Breast epithelium (tissue), 4 donors: ENCODE measurements around the gene ARID5B. TPM values are rescaled to one million over a fixed set of nuclear protein-coding genes. Genes with fewer than 3 reads are reported as not detected.

Experiments
- DNase-seq, 2 donors: peaks; one replicate each; pipeline ENCODE4 v3.0.0-alpha.2; 2019; ENCODE audit warnings: low spot score in 2 of 2
- H3K27ac ChIP-seq, 2 donors: fragments of 200-600 bp; sonication (generic) in 1 of 2; one replicate each; pipeline ENCODE4 v1.5.1; 2016 to 2019; ENCODE audit warnings: mild to moderate bottlenecking in 1 of 2
- H3K27me3 ChIP-seq, 2 donors: fragments of 200-600 bp; sonication (generic) in 1 of 2; one replicate each; pipeline versions ENCODE4 v1.5.1 to v1.6.0; 2017 to 2019; ENCODE audit warnings: control low read depth in 1 of 2, mild to moderate bottlenecking in 1 of 2
- H3K36me3 ChIP-seq: fragments of 200-600 bp; one replicate; pipeline ENCODE4 v1.5.1; 2019
- H3K4me1 ChIP-seq, 2 donors: fragments of 200-600 bp; sonication (generic); one replicate each; pipeline ENCODE4 v1.5.1; 2016 to 2019; ENCODE audit warnings: control low read depth in 1 of 2
- H3K4me3 ChIP-seq, 3 donors: fragments of 200-600 bp; sonication (generic); 1 replicate in 2 of 3; 2 replicates in 1 of 3; pipeline ENCODE4 v1.5.1; 2016 to 2019; ENCODE audit warnings: mild to moderate bottlenecking in 3 of 3, moderate library complexity in 2 of 3
- H3K9me3 ChIP-seq, 2 donors: fragments of 200-600 bp; sonication (generic) in 1 of 2; one replicate each; pipeline ENCODE4 v1.5.1; 2016 to 2019; ENCODE audit warnings: control low read depth in 1 of 2
- POLR2A ChIP-seq: fragments of 450-650 bp; IDR thresholded peaks from one replicate; pipeline ENCODE4 v1.6.1; 2016; ENCODE audit warnings: antibody characterized with exemption, mild to moderate bottlenecking, moderate library complexity
- POLR2AphosphoS5 ChIP-seq, 3 donors: sonication (generic); formaldehyde crosslinking; IDR thresholded peaks; one replicate each; pipeline ENCODE4 v1.6.1; 2017; ENCODE audit warnings: antibody characterized with exemption in 3 of 3
- intact Hi-C: fragments of 100-400 bp; cut with DNase I; formaldehyde crosslinking; loops from one replicate; pipeline ENCODE4 v1.15.1; 2023; ENCODE audit warnings: low total_unique reads
- total RNA-seq, 3 donors: library from RNA; depleted of rRNA; stranded (reverse); fragments of >200 nt; gene quantifications; one replicate each; pipeline ENCODE4 v1.1.0, GENCODE V29; 2016
- TF ChIP-seq, protein P1 (sequence below), 3 donors: fragments of 450-650 bp; IDR thresholded peaks; one replicate each; pipeline ENCODE4 v1.5.1; 2016 to 2017; ENCODE audit warnings: antibody characterized with exemption in 3 of 3, mild to moderate bottlenecking in 3 of 3, moderate library complexity in 3 of 3

Gene ARID5B
- total RNA-seq, 3 donors from 2014 or later, result 89.5 to 166 (median 125) TPM

DNA sequence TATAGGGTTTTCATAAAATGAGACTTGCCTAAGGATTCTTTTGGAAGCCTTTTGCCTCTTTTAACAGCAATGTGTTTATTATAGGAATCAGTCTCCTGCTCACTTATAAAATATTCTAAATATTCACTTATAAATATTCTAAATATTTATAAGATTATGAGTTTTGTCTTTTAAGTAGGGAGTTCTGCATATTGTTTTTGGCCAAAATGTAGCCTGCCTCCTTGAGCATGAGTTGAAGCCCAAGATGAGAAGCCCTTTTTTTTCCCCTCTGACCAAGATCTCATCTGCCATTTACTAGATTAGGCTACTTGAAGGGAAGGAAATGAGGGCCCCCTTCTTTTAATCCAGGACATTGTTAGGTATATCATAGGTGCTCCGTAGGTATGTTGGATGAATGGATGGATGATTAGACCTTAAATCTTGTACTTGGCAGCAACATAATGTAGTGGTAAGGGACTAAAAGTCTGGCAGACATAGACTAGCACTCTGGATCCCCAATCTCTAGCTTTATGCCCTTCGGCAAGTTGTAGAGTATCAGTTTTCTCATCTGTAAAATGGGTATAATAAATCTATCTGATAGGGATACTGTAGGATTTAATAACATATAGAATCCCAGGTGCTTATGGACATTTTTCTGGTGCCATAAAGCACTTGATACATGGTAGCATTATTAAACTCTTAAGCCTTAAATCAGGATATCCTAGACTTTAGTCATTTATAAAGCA lies 59.1 kb downstream of the ARID5B start:
- Histone ChIP-seq H3K27ac (no peak overlapping the region), H3K4me1 (no peaks in the 10 kb centered on the region), H3K4me3 (no peak overlapping the region), H3K9me3 (no peaks in the 10 kb centered on the region), H3K27me3 (no peaks in the 10 kb centered on the region), H3K36me3 (no peaks in the 10 kb centered on the region)
- intact Hi-C loops, result no loop called here
- no peak for DNase-seq
- TF ChIP-seq, protein P1, sequence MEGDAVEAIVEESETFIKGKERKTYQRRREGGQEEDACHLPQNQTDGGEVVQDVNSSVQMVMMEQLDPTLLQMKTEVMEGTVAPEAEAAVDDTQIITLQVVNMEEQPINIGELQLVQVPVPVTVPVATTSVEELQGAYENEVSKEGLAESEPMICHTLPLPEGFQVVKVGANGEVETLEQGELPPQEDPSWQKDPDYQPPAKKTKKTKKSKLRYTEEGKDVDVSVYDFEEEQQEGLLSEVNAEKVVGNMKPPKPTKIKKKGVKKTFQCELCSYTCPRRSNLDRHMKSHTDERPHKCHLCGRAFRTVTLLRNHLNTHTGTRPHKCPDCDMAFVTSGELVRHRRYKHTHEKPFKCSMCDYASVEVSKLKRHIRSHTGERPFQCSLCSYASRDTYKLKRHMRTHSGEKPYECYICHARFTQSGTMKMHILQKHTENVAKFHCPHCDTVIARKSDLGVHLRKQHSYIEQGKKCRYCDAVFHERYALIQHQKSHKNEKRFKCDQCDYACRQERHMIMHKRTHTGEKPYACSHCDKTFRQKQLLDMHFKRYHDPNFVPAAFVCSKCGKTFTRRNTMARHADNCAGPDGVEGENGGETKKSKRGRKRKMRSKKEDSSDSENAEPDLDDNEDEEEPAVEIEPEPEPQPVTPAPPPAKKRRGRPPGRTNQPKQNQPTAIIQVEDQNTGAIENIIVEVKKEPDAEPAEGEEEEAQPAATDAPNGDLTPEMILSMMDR (IDR thresholded peaks at IDR 0.05), result no peak
- no peak for TF ChIP-seq POLR2A
- no peak for TF ChIP-seq POLR2AphosphoS5 (IDR thresholded peaks at IDR 0.05)

DNA sequence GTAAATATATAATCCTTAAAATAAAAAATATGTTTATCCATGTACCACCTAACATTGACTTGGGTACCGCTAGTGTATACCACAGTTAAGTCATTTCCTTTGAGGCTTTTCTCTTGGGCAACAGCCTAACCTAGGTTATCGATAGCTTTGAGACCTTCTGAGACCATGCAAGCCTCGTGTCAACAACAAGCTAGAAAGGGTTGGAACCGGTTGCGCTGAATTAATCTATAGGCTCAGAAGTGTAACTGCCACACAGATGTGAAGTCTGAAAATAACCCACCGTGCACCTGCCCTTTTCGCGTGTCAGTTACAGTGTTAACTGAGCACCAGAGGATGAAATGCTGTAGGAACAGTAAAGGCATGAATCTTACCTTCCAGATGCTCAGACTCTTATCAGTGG lies 59.8 kb downstream of the ARID5B start:
- H3K36me3 ChIP-seq, result no peaks in the 10 kb centered on the region
- no peak overlapping the region for H3K27ac ChIP-seq
- no peaks in the 10 kb centered on the region for H3K9me3 ChIP-seq
- no peak for DNase-seq
- intact Hi-C loops, result no loop called here
- H3K27me3 ChIP-seq, result no peaks in the 10 kb centered on the region
- no peaks in the 10 kb centered on the region for H3K4me1 ChIP-seq
- TF ChIP-seq, protein P1 (IDR thresholded peaks at IDR 0.05), result no peak
- TF ChIP-seq POLR2AphosphoS5 (IDR thresholded peaks at IDR 0.05) (no peak), POLR2A (no peak)
- H3K4me3 ChIP-seq, result no peak overlapping the region

DNA sequence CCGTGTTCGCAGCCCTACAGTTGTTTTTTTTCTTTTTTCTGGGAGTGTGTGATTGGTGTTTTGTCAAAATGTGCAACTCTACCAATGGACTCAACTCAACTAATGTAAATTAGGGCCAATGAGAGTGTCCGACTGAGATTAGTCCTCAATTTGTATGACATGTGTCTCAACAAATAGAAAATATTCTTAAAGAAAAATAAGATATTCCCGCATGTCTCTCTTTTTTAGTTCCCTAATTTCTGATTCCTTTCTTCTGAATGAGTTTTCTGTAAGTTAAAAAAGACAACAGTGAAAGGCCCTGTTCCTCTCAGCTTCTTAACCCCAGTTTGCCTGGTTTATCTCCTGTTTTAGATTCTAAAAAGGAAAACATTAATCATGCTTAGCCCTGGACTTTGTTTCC lies 61.5 kb downstream of the ARID5B start:
- Histone ChIP-seq H3K27me3 (no peaks in the 10 kb centered on the region), H3K4me3 (no peak overlapping the region), H3K36me3 (no peaks in the 10 kb centered on the region), H3K4me1 (no peaks in the 10 kb centered on the region), H3K9me3 (no peaks in the 10 kb centered on the region), H3K27ac (no peak overlapping the region)
- no peak for DNase-seq
- intact Hi-C loops, result no loop called here
- TF ChIP-seq, protein P1 (IDR thresholded peaks at IDR 0.05), result no peak
- TF ChIP-seq POLR2AphosphoS5 (IDR thresholded peaks at IDR 0.05) (no peak), POLR2A (no peak)

- no peak for DNase-seq
- Histone ChIP-seq H3K4me1 (no peaks in the 10 kb centered on the region), H3K27ac (no peak overlapping the region), H3K4me3 (no peak overlapping the region), H3K9me3 (no peaks in the 10 kb centered on the region), H3K36me3 (no peaks in the 10 kb centered on the region), H3K27me3 (no peaks in the 10 kb centered on the region)
- TF ChIP-seq POLR2AphosphoS5 (IDR thresholded peaks at IDR 0.05) (no peak), POLR2A (no peak)
- TF ChIP-seq, protein P1 (IDR thresholded peaks at IDR 0.05), result no peak
- intact Hi-C loops, result no loop called here
Measured at GRCh38 chr10:61963669-61964058, 62.2 kb downstream of the ARID5B start.

DNA sequence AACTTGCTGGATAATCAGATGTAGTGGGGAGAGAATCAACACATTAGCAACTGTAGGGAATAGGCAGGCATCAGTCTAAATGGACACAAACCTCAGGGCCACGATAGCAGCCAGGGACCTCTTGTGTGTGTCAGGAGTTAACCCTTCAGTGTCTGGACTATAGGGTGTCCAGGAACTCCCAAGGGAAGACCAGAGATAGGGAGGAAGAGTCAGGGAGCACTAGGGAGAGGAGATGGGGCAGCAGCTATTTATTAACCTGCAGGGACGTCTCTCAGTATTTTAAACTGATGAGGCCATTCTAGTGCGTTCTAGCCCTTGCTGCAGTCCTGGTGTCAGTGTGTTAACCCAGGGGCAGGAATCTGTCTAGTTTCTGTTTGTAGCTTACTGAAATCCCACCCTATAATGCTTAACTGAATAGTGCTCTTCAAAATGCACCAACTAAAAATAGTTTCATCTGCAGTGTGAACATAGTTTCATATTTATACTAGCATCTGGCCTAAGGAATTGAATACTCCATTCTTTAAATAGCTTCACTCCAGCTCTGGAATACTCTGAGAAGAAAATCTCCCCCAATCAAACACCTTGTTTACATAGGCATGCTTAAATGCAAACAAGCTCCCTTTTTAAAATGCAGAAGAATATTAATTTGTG lies 62.7 kb downstream of the ARID5B start:
- H3K27me3 ChIP-seq, result no peaks in the 10 kb centered on the region
- H3K27ac ChIP-seq, result no peak overlapping the region
- TF ChIP-seq POLR2A (no peak), POLR2AphosphoS5 (IDR thresholded peaks at IDR 0.05) (no peak)
- TF ChIP-seq, protein P1 (IDR thresholded peaks at IDR 0.05), result no peak
- intact Hi-C loops, result no loop called here
- H3K9me3 ChIP-seq, result no peaks in the 10 kb centered on the region
- no peaks in the 10 kb centered on the region for H3K4me1 ChIP-seq
- no peak overlapping the region for H3K4me3 ChIP-seq
- no peaks in the 10 kb centered on the region for H3K36me3 ChIP-seq
- no peak for DNase-seq
